ENCODE measurements around the gene ARHGAP4. TPM values are rescaled to one million over a fixed set of nuclear protein-coding genes. Genes with fewer than 3 reads are reported as not detected.
A peak's percentile ranks its signal among the peaks of the same experiment; 100 is the strongest.

ARHGAP4 gene
- total and polyA plus RNA-seq, 4 donors, result 34.2 to 114 (median 80.4) TPM

- H3K4me3 ChIP-seq, result peak overlapping the region; percentile 22
- peak overlapping the region; percentile 28 to 82 for H3K27ac ChIP-seq (ENCODE audit: low read depth in 1 of 2, low read length in 1 of 2)
- peaks cover 0 to 6% (median 0%) of the 10 kb centered on the region in 4 donors for H3K36me3 ChIP-seq (ENCODE audit: control insufficient read depth in 4 of 4, insufficient read depth in 4 of 4, low read length in 4 of 4)
- ATAC-seq (ENCODE audit: insufficient read depth, low FRiP score) (no peak), DNase-seq (no peak)
- WGBS, 2 donors, result 36 to 66% methylated on average over 3 to 4 of the region's 4 CpGs
- H3K27me3 ChIP-seq (ENCODE audit: control insufficient read depth in 3 of 3, insufficient read depth in 3 of 3, low read length in 2 of 3), result peaks cover 0 to 3% (median 0%) of the 10 kb centered on the region in 3 donors
- H3K9me3 ChIP-seq (ENCODE audit: control insufficient read depth in 4 of 4, insufficient read depth in 3 of 4, low read length in 3 of 4), result peaks cover 0 to 3% (median 0%) of the 10 kb centered on the region in 4 donors
- no peak overlapping the region for H3K9ac ChIP-seq (ENCODE audit: insufficient read depth in 1 of 2, low read length in 2 of 2)
- peaks cover 0 to 34% (median 12%) of the 10 kb centered on the region in 5 donors for H3K4me1 ChIP-seq (ENCODE audit: control insufficient read depth in 5 of 5, insufficient read depth in 5 of 5, low read length in 5 of 5)
- TF ChIP-seq CTCF (IDR thresholded peaks at IDR 0.05; ENCODE audit: control extremely low read depth, extremely low read depth), result no peak
Measured at GRCh38 chrX:153925387-153925738, 701 bp downstream of the ARHGAP4 start.

- Histone ChIP-seq H3K9me3 (ENCODE audit: control insufficient read depth in 4 of 4, insufficient read depth in 3 of 4, low read length in 3 of 4) (peaks cover 0 to 3% (median 0%) of the 10 kb centered on the region in 4 donors), H3K9ac (ENCODE audit: insufficient read depth in 1 of 2, low read length in 2 of 2) (no peak overlapping the region), H3K27me3 (ENCODE audit: control insufficient read depth in 3 of 3, insufficient read depth in 3 of 3, low read length in 2 of 3) (peaks cover 0 to 3% (median 0%) of the 10 kb centered on the region in 3 donors), H3K36me3 (ENCODE audit: control insufficient read depth in 4 of 4, insufficient read depth in 4 of 4, low read length in 4 of 4) (peaks cover 0 to 9% (median 0%) of the 10 kb centered on the region in 4 donors), H3K27ac (ENCODE audit: low read depth in 1 of 2, low read length in 1 of 2) (peak overlapping the region in 1 of 2 donors; percentile 52), H3K4me1 (ENCODE audit: control insufficient read depth in 5 of 5, insufficient read depth in 5 of 5, low read length in 5 of 5) (peaks cover 0 to 34% (median 12%) of the 10 kb centered on the region in 5 donors), H3K4me3 (no peak overlapping the region)
- DNase-seq (peak; percentile 63 to 68 (median 65)), ATAC-seq (ENCODE audit: insufficient read depth, low FRiP score) (no peak)
- 4 to 38% methylated on average over 13 to 14 of the region's 14 CpGs for WGBS, 2 donors
- no peak for TF ChIP-seq CTCF (IDR thresholded peaks at IDR 0.05; ENCODE audit: control extremely low read depth, extremely low read depth)
Measured at GRCh38 chrX:153924149-153924861, 1.8 kb downstream of the ARHGAP4 start.

GRCh38 chrX:153922932-153923857 lies 2.9 kb downstream of the ARHGAP4 start:
- Histone ChIP-seq H3K36me3 (ENCODE audit: control insufficient read depth in 4 of 4, insufficient read depth in 4 of 4, low read length in 4 of 4) (peaks cover 0 to 9% (median 0%) of the 10 kb centered on the region in 4 donors), H3K4me3 (no peak overlapping the region), H3K9ac (ENCODE audit: insufficient read depth in 1 of 2, low read length in 2 of 2) (no peak overlapping the region), H3K27me3 (ENCODE audit: control insufficient read depth in 3 of 3, insufficient read depth in 3 of 3, low read length in 2 of 3) (peaks cover 0 to 3% (median 0%) of the 10 kb centered on the region in 3 donors), H3K4me1 (ENCODE audit: control insufficient read depth in 5 of 5, insufficient read depth in 5 of 5, low read length in 5 of 5) (peaks cover 0 to 34% (median 10%) of the 10 kb centered on the region in 5 donors), H3K9me3 (ENCODE audit: control insufficient read depth in 4 of 4, insufficient read depth in 3 of 4, low read length in 3 of 4) (no peaks in the 10 kb centered on the region), H3K27ac (ENCODE audit: low read depth in 1 of 2, low read length in 1 of 2) (no peak overlapping the region)
- no peak for TF ChIP-seq CTCF (IDR thresholded peaks at IDR 0.05; ENCODE audit: control extremely low read depth, extremely low read depth)
- no peak for ATAC-seq (ENCODE audit: insufficient read depth, low FRiP score)
- peak; percentile 62 to 80 (median 75) for DNase-seq
- WGBS, 2 donors, result 45 to 58% methylated on average over 21 to 25 of the region's 25 CpGs

All from lung (tissue), 12 donors.